ENCODE data around the gene CYP4F12. TPM values are rescaled to one million over a fixed set of nuclear protein-coding genes. Genes with fewer than 3 reads are reported as not detected.

CYP4F12 gene
- total RNA-seq, 1 experiment from 2014 or later: not detected

GRCh38 chr19:15727724-15728123 is 54.8 kb downstream of the CYP4F12 start, which contains the start of gene OR10H2:
Gene OR10H2 (plus strand): TSS chr19:15728024. CDS start chr19:15728044, 20 bp downstream.
- Histone ChIP-seq H3K23me2 (ENCODE audit: insufficient read length, low read depth, low read length, poor library complexity, severe bottlenecking) (no peaks in the 10 kb centered on the region), H4K20me1 (ENCODE audit: control insufficient read depth, insufficient read depth, insufficient read length) (no peaks in the 10 kb centered on the region), H3K4me1 (ENCODE audit: insufficient read depth, low read length) (no peaks in the 10 kb centered on the region), H3K18ac (ENCODE audit: insufficient read length, low read depth, low read length) (no peak within 1 kb of the TSS), H3K9ac (ENCODE audit: extremely low read depth, insufficient read length, low read length) (no peak within 1 kb of the TSS), H2BK15ac (ENCODE audit: low read depth, low read length) (no peak within 1 kb of the TSS), H4K8ac (replicated peaks; ENCODE audit: insufficient read length, low read depth, low read length) (no peak within 1 kb of the TSS), H4K5ac (ENCODE audit: insufficient read length, low read depth, low read length) (no peak within 1 kb of the TSS), H3K4me2 (ENCODE audit: insufficient read depth, insufficient read length, low read length) (no peak within 1 kb of the TSS), H3K9me3 (ENCODE audit: control insufficient read depth, low read depth, low read length) (peaks cover 88% of the 10 kb centered on the region), H2BK20ac (ENCODE audit: low read depth, low read length, poor library complexity, severe bottlenecking) (no peak within 1 kb of the TSS), H4K91ac (ENCODE audit: insufficient read length, low read depth, low read length) (no peak within 1 kb of the TSS), H2AK5ac (ENCODE audit: insufficient read length, low read length) (no peak within 1 kb of the TSS), H3K27ac (ENCODE audit: insufficient read length, low read depth, low read length) (no peak within 1 kb of the TSS), H2AFZ (ENCODE audit: low read length) (no peak within 1 kb of the TSS), H3K14ac (ENCODE audit: insufficient read depth, low read length) (no peak within 1 kb of the TSS), H3T11ph (ENCODE audit: low read length) (no peak within 1 kb of the TSS), H3K23ac (ENCODE audit: insufficient read length, low read depth, low read length) (no peak within 1 kb of the TSS), H2BK120ac (ENCODE audit: low read depth, low read length, poor library complexity, severe bottlenecking) (no peak within 1 kb of the TSS), H3K56ac (ENCODE audit: insufficient read length, low read depth, low read length) (no peak within 1 kb of the TSS), H3K4ac (ENCODE audit: low read depth, low read length) (no peak within 1 kb of the TSS), H3K79me1 (ENCODE audit: insufficient read depth, low read depth, low read length, poor library complexity, severe bottlenecking) (no peaks in the 10 kb centered on the region), H2BK5ac (ENCODE audit: insufficient read length, low read length) (no peak within 1 kb of the TSS), H3K79me2 (ENCODE audit: insufficient read depth, low read length) (no peaks in the 10 kb centered on the region), H2BK12ac (ENCODE audit: insufficient read length, low read depth, low read length) (no peak within 1 kb of the TSS), H3K27me3 (ENCODE audit: insufficient read depth, low read length) (no peaks in the 10 kb centered on the region)
- Mint-ChIP-seq H3K27me3 (ENCODE audit: low read depth) (no peaks in the 10 kb centered on the region; the same call in none of the 2 replicates), H3K36me3 (ENCODE audit: insufficient read depth in 1 of 3, low read depth in 3 of 3) (peaks cover 3 to 32% (median 8%) of the 10 kb centered on the region in 3 experiments; a peak in 6 of 7 replicates), H3K27ac (no peak within 1 kb of the TSS), H3K4me1 (no peaks in the 10 kb centered on the region), H3K9me3 (peaks cover 88 to 97% of the 10 kb centered on the region in 2 experiments), H3K4me3 (no peak within 1 kb of the TSS)
- no peak for TF ChIP-seq CTCF (conservative IDR thresholded peaks at IDR 0.05)
- DNase-seq: no peak
- WGBS (ENCODE audit: extremely low coverage, insufficient read length, low lambda C conversion rate): no CpG with 5 or more reads among the region's 5 CpGs

Measured in H9 (cell line).